Aorta (tissue), 5 donors: ENCODE measurements around the gene GRB14. TPM values are rescaled to one million over a fixed set of nuclear protein-coding genes. Genes with fewer than 3 reads are reported as not detected.

ENCODE experiments used
- ATAC-seq: fragments of 200-7000 bp; cut with Tn5 transposase; one replicate; pipeline ENCODE4 v1.9.1; 2022; ENCODE audit warnings: moderate library complexity; ENCODE audit not compliant: low FRiP score
- DNase-seq, 2 donors: peaks; one replicate each; pipeline ENCODE4 v3.0.0-alpha.2; 2020
- H3K27ac ChIP-seq, 2 donors: one replicate each; pipeline ENCODE4 v1.5.1; 2013; ENCODE audit warnings: low read length in 2 of 2, mild to moderate bottlenecking in 2 of 2, moderate library complexity in 2 of 2, control low read depth in 1 of 2, inconsistent platforms in 1 of 2, low read depth in 1 of 2
- H3K27me3 ChIP-seq, 2 donors: one replicate each; pipeline ENCODE4 v1.6.1; 2013; ENCODE audit warnings: control low read depth in 1 of 2, low read length in 1 of 2, mild to moderate bottlenecking in 1 of 2, moderate library complexity in 1 of 2; ENCODE audit not compliant: insufficient read depth in 2 of 2, control insufficient read depth in 1 of 2
- H3K36me3 ChIP-seq, 2 donors: one replicate each; pipeline ENCODE4 v1.6.1; 2013; ENCODE audit warnings: control low read depth in 1 of 2, low read length in 1 of 2, mild to moderate bottlenecking in 1 of 2; ENCODE audit not compliant: insufficient read depth in 2 of 2, control insufficient read depth in 1 of 2
- H3K4me1 ChIP-seq, 2 donors: one replicate each; pipeline ENCODE4 v1.6.1; 2013; ENCODE audit warnings: low read length in 2 of 2, control low read depth in 1 of 2, mild to moderate bottlenecking in 1 of 2, moderate library complexity in 1 of 2; ENCODE audit not compliant: insufficient read depth in 2 of 2, control insufficient read depth in 1 of 2
- H3K4me3 ChIP-seq, 2 donors: one replicate each; pipeline ENCODE4 v1.5.1; 2013; ENCODE audit warnings: low read length in 2 of 2, control low read depth in 1 of 2, mild to moderate bottlenecking in 1 of 2
- H3K9me3 ChIP-seq: one replicate; pipeline ENCODE4 v1.6.1; 2013; ENCODE audit warnings: mild to moderate bottlenecking, low read length; ENCODE audit not compliant: control insufficient read depth
- WGBS, 2 donors: extraction: QIAGEN DNeasy Blood & Tissue Kit; methylation state at CpG; one replicate each; pipeline ENCODE4 v1.1.7; 2013; 5-methylcytosine and 5-hydroxymethylcytosine counted together
- intact Hi-C, 2 donors: fragments of 100-400 bp; cut with DNase I; formaldehyde crosslinking; loops; one replicate each; pipeline versions ENCODE4 v1.14.2 to v1.15.0; 2022
- polyA plus RNA-seq, 2 donors: library from polyadenylated mRNA; stranded (reverse); fragments of 200-250 nt; gene quantifications; one replicate each; pipeline ENCODE4 v1.2.3, GENCODE V29; 2013
- total RNA-seq, 2 donors: library from RNA; stranded (reverse); fragmentation: NEBNext Ultra II Directional; extraction: Animal tissue kit (Norgen Biotek cat#: 25700); gene quantifications; one replicate each; pipeline ENCODE4 v1.2.1, GENCODE V29; 2021
- donor health status: healthy with polysubstance abuse.
- donor health status: Bipolar disorder and iron deficiency.
- donor health status: DM: no; HTN: no; CAD: no.
- donor health status: DM: no; HTN: no; CAD: no.
- donor health status: DM: yes; HTN: yes; CAD: no.

The GRB14 gene
- total and polyA plus RNA-seq, 4 donors, result 1.6 to 6.2 (median 4.2) TPM

DNA sequence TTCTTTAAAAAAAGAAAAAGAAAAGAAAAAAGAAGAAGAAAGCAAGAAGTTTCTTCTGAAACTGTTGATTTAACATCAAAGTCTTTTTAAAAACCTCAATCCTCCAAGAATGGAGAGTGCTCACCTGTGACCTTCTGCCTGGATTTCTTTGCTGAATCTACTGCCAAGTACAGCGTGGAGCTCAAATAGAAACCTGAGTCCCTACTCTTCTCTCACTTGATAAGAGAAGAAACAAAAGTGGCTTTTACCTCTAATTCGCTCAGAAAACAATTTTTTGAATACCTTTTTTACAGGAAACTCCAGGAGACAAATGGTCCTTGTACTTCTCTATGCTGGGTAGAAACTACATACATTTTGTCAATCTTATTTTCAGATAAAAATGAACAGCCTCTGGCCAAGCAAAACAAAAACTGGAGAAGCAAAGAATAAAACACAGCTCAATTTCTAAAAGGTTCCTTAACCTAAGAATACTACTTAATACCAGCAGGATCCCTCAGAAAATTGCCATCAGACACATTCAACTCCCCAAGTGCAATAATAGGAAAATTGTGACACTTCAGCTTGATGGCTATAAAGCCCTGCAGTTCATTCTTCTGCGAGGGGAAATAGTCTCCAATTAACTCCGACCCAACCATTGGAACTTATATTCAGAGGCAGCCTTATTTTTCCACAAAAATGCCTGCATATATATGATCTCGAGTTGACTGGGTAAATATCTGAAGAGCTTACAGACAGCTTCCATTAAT, 85.8 kb downstream of the GRB14 start:
- no peak for DNase-seq
- no peak for ATAC-seq
- Histone ChIP-seq H3K36me3 (no peaks in the 10 kb centered on the region), H3K27ac (no peak overlapping the region), H3K4me1 (no peaks in the 10 kb centered on the region), H3K9me3 (peaks cover 1% of the 10 kb centered on the region), H3K27me3 (no peaks in the 10 kb centered on the region), H3K4me3 (no peak overlapping the region)
- WGBS, 2 donors, result 25 to 29% methylated on average over 5 of the region's 5 CpGs
- intact Hi-C loops, result no loop called here

DNA sequence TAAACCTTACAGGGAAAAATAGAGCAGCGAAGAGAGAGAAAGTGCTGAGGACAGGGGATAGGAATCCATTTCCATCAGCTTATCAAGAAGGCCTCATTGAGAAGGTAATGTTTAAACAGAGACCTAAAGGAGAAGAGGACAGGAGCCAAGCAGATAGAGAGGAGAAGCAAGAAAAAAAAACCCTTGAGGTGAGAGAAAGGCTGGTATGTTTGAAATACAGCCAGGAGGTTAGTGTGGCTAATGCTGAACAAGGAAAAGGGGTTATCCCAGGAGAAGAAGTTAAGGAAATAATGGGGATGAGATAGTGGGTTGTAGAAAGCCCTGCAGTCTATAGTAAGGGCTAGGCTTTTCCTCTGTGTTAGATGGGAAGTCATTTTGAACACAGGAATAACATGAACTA, 90.8 kb downstream of the GRB14 start:
- Histone ChIP-seq H3K36me3 (no peaks in the 10 kb centered on the region), H3K27ac (no peak overlapping the region), H3K4me3 (no peak overlapping the region), H3K4me1 (no peaks in the 10 kb centered on the region), H3K27me3 (no peaks in the 10 kb centered on the region), H3K9me3 (peaks cover 1% of the 10 kb centered on the region)
- no peak for DNase-seq
- WGBS, 2 donors, result 84 to 91% methylated on average over 1 of the region's 1 CpG
- intact Hi-C loops, result no loop called here
- ATAC-seq, result no peak

DNA sequence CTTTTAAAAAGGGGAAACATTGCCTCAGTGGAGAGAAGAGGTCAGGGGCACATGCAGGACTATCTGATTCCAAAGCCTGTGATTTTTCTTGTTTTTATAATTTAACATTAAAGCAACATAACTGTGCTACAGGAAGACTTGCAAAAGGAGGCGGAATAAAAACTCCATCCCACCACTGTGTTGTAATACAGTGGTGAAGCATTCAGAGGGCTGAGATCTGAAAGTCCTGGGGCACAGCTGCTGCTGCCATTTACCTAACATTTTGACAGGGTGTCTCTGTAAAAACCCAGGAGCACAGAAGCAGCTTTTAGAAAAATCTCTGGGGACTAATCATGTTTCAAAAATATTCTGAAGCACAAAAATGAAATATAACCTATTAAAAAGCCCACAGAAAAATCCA, 97.6 kb downstream of the GRB14 start:
- Histone ChIP-seq H3K4me3 (no peak overlapping the region), H3K27me3 (no peaks in the 10 kb centered on the region), H3K4me1 (no peaks in the 10 kb centered on the region), H3K9me3 (no peaks in the 10 kb centered on the region), H3K27ac (no peak overlapping the region), H3K36me3 (peaks cover 0 to 3% of the 10 kb centered on the region in 2 donors)
- intact Hi-C loops, result no loop called here
- ATAC-seq (no peak), DNase-seq (no peak)
- WGBS, 2 donors, result 81 to 86% methylated on average over 1 of the region's 1 CpG

DNA sequence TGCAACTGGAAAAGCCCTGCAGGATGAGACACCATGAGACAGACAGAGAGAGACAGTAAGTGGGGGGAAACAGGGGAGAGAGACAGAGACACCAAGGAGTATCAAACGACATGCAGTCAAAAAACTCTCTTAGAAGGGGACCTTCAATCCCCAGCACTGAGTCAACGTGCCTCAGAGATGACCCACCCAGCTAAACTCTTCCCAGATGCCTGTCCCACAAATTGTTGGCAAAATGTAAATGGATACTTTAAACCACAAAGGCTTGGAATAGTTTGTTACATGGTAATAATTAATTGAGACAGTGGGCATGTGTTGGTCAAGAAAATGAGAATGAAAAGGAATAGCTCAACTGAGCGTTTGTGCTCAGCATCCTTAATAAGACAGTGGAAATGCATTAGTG, 98.3 kb downstream of the GRB14 start:
- Histone ChIP-seq H3K27ac (no peak overlapping the region), H3K4me3 (no peak overlapping the region), H3K36me3 (peaks cover 0 to 3% of the 10 kb centered on the region in 2 donors), H3K27me3 (no peaks in the 10 kb centered on the region), H3K9me3 (no peaks in the 10 kb centered on the region), H3K4me1 (no peaks in the 10 kb centered on the region)
- ATAC-seq (no peak), DNase-seq (no peak)
- WGBS, 2 donors, result 70 to 76% methylated on average over 3 of the region's 3 CpGs
- intact Hi-C loops, result no loop called here

DNA sequence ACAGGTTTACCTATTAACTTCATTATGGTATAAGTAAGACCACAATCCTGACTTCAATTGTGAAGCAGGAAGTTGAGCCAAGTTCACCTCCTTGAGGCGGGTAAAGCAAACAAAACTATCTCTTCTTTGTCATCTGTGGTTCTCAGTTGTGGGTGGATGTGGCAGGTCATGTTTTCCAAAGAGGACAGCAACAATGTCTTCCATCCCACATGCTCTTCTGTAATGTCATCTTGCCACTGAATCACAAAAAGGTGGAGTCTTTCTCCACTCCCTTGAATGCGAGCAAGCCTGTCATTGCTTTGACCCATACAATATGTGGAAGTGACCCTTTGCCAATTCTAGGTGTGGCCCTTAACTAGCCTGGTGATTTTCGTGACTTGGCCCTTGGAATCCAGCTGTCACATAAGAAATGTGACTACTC, 98.7 kb downstream of the GRB14 start:
- H3K4me3 ChIP-seq, result no peak overlapping the region
- no peaks in the 10 kb centered on the region for H3K27me3 ChIP-seq
- H3K27ac ChIP-seq, result no peak overlapping the region
- H3K9me3 ChIP-seq, result no peaks in the 10 kb centered on the region
- ATAC-seq, result no peak
- no peak for DNase-seq
- WGBS, 2 donors, result 88 to 89% methylated on average over 3 of the region's 3 CpGs
- no peaks in the 10 kb centered on the region for H3K4me1 ChIP-seq
- intact Hi-C loops, result no loop called here
- H3K36me3 ChIP-seq, result peaks cover 0 to 3% of the 10 kb centered on the region in 2 donors

DNA sequence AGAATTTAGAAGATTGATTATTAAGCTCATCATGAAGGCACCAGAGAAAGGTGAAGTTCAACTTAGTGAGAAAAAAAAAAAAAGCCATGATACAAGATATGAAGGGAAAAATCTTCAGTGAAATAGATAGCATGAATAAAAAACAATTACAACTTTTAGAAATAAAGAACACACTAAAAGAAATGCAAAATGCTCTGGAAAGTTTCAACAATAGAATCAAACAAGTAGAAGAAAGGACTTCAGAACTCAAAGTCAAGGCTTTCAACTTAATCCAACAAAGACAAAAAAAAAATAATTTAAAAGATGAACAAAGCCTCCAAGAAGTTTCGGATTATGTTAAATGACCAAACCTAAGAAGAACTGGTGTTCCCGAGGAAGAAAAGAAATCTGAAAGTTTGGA, 105.5 kb downstream of the GRB14 start:
- 90 to 94% methylated on average over 2 of the region's 2 CpGs for WGBS, 2 donors
- ATAC-seq (no peak), DNase-seq (no peak)
- H3K36me3 ChIP-seq, result peaks cover 2 to 3% of the 10 kb centered on the region in 2 donors
- H3K4me3 ChIP-seq, result no peak overlapping the region
- no peak overlapping the region for H3K27ac ChIP-seq
- intact Hi-C loops, result no loop called here
- H3K4me1 ChIP-seq, result no peaks in the 10 kb centered on the region
- H3K27me3 ChIP-seq, result no peaks in the 10 kb centered on the region
- no peaks in the 10 kb centered on the region for H3K9me3 ChIP-seq

DNA sequence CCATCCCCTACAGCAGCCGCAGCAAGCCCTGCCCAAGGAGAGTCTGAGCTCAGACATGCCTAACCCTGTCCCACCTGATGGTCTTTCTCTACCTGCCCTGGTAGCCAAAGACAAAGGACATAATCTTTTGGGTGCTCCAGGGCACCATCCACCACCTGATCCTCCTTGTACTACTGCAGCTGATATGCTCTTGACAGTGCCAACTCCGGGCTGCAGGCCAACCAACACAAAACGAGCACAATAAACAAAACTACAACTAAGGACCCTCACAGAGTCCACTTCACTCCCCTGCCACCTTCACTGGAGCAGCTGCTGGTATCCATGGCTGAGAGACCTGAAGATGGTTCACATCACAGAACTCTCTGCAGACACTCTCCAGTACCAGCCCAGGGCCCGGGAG, 106.3 kb downstream of the GRB14 start:
- Histone ChIP-seq H3K36me3 (peaks cover 2 to 3% of the 10 kb centered on the region in 2 donors), H3K9me3 (no peaks in the 10 kb centered on the region), H3K27me3 (no peaks in the 10 kb centered on the region), H3K4me3 (no peak overlapping the region), H3K27ac (no peak overlapping the region), H3K4me1 (no peaks in the 10 kb centered on the region)
- intact Hi-C loops, result no loop called here
- DNase-seq (no peak), ATAC-seq (no peak)
- 78 to 80% methylated on average over 4 of the region's 4 CpGs for WGBS, 2 donors

DNA sequence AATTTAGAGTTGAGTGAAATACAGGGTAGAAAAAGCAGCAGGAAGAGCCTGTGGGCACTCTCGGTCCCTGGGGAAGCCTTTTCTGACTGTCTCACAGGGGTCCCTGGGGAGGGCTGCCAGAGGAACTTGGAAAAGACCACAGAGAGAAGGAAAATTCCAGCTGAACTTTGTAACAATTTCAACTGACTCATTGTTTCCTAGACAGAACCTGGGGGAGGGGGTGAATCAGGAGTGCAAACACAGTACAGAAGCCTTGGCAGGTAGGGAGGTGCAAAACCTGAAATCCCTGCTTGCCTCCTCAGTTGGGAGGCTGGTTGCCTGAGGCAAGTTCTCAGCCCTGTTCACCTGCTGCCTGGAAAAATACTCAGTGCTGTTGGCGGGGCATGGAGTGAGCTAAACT, 106.8 kb downstream of the GRB14 start:
- no peak overlapping the region for H3K27ac ChIP-seq
- H3K9me3 ChIP-seq, result no peaks in the 10 kb centered on the region
- no peaks in the 10 kb centered on the region for H3K27me3 ChIP-seq
- DNase-seq (no peak), ATAC-seq (no peak)
- no peaks in the 10 kb centered on the region for H3K4me1 ChIP-seq
- peaks cover 2 to 3% of the 10 kb centered on the region in 2 donors for H3K36me3 ChIP-seq
- intact Hi-C loops, result no loop called here
- 69 to 70% methylated on average over 2 of the region's 2 CpGs for WGBS, 2 donors
- no peak overlapping the region for H3K4me3 ChIP-seq

DNA sequence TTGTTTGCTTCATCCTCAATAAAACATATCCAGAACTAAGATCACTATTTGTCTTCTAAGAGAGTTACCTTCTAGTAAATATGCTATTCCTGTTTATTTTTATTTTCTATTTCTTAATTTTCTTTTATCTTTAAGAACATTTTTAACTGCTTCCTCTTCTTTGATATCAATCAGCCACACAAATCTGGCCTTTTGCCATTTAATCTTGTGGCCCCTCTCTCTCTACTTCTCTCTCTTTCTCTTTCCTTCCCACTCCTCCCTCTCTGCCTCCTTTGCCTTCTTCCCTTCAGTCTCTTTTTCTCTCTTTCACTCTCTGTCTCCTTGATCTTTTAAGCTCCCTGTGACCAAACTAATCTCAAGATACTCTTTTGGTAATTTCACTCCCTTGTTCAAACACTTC, 108.4 kb downstream of the GRB14 start:
- H3K4me1 ChIP-seq, result no peaks in the 10 kb centered on the region
- ATAC-seq, result no peak
- no peak overlapping the region for H3K27ac ChIP-seq
- intact Hi-C loops, result no loop called here
- no peaks in the 10 kb centered on the region for H3K9me3 ChIP-seq
- no peak for DNase-seq
- peaks cover 2 to 3% of the 10 kb centered on the region in 2 donors for H3K36me3 ChIP-seq
- H3K27me3 ChIP-seq, result no peaks in the 10 kb centered on the region
- H3K4me3 ChIP-seq, result no peak overlapping the region
